Ishikawa (cell line): ENCODE results near the gene LRTM2.

Source experiments
- CEBPB ChIP-seq: IDR thresholded peaks from 2 replicates; pipeline ENCODE4 v1.6.1; 2012
- EP300 ChIP-seq: IDR thresholded peaks from 2 replicates; pipeline ENCODE4 v1.6.1; 2012; ENCODE audit warnings: borderline replicate concordance
- FOXM1 ChIP-seq: IDR thresholded peaks from 2 replicates; pipeline ENCODE4 v1.6.1; 2012; ENCODE audit warnings: low read depth, borderline replicate concordance
- NFIC ChIP-seq: IDR thresholded peaks from 2 replicates; pipeline ENCODE4 v1.6.1; 2012
- RAD21 ChIP-seq: IDR thresholded peaks from 2 replicates; pipeline ENCODE4 v1.6.1; 2012; ENCODE audit warnings: low read depth
- TEAD4 ChIP-seq: IDR thresholded peaks from 2 replicates; pipeline ENCODE4 v1.6.1; 2012

- TF ChIP-seq FOXM1 (no peak), TEAD4 (no peak), CEBPB (no peak), RAD21 (no peak), EP300 (no peak), NFIC (no peak)
These were observed 7.8 kb downstream of the LRTM2 start for GRCh38 chr12:1827826-1828805.
